Activated CD8-positive, alpha-beta T cell treated with anti-CD3 and anti-CD28 coated beads for 36 hours (primary cell): ENCODE results near the gene NPFFR2. TPM values are rescaled to one million over a fixed set of nuclear protein-coding genes. Genes with fewer than 3 reads are reported as not detected.

ENCODE experiments used
- ATAC-seq: fragments of 200-7000 bp; cut with Tn5 transposase; one replicate; pipeline ENCODE4 v1.10.0; 2021; ENCODE audit warnings: mild to moderate bottlenecking, moderate library complexity
- CTCF ChIA-PET: fragments of 350-600 bp; sonication (Branson Sonifier 250); formaldehyde crosslinking; loops from one replicate; lab custom pipeline; 2021; ENCODE audit warnings: antibody characterized with exemption; lab: Charles Lee
- POLR2A ChIA-PET: fragments of 350-600 bp; sonication (Branson Sonifier 250); formaldehyde crosslinking; loops from one replicate; lab custom pipeline; 2021; ENCODE audit warnings: antibody characterized with exemption; lab: Charles Lee
- DNase-seq: peaks from one replicate; pipeline ENCODE4 v3.0.0-alpha.2; 2020
- H3K27ac Mint-ChIP-seq: one replicate; pipeline ENCODE4 v1.8.0; 2021; ENCODE audit warnings: mild to moderate bottlenecking, mixed read lengths
- H3K27me3 Mint-ChIP-seq: one replicate; pipeline ENCODE4 v1.8.0; 2021; ENCODE audit warnings: mixed read lengths
- H3K36me3 Mint-ChIP-seq: one replicate; pipeline ENCODE4 v1.8.0; 2021; ENCODE audit warnings: low read depth, mixed read lengths
- H3K4me1 Mint-ChIP-seq: one replicate; pipeline ENCODE4 v1.8.0; 2021; ENCODE audit warnings: low read depth, mixed read lengths
- H3K4me3 Mint-ChIP-seq: one replicate; pipeline ENCODE4 v1.8.0; 2021; ENCODE audit warnings: mild to moderate bottlenecking, moderate library complexity, mixed read lengths
- H3K9me3 Mint-ChIP-seq: one replicate; pipeline ENCODE4 v1.8.0; 2021; ENCODE audit warnings: mixed read lengths
- CTCF ChIP-seq: fragments of 200-600 bp; IDR thresholded peaks from one replicate; pipeline ENCODE4 v1.8.0; 2022; ENCODE audit warnings: antibody characterized with exemption, mild to moderate bottlenecking
- intact Hi-C: fragments of 100-400 bp; cut with micrococcal nuclease; formaldehyde crosslinking; loops from one replicate; pipeline ENCODE4 v1.10.0; 2022
- total RNA-seq, 2 experiments: library from RNA; stranded (reverse); gene quantifications; one replicate each; pipeline ENCODE4 v1.2.3, GENCODE V29; 2021

Gene NPFFR2
- total RNA-seq, 2 experiments from 2014 or later, result not detected

GRCh38 chr4:72194453-72194852, 162.7 kb downstream of the NPFFR2 start:
- ChIA-PET POLR2A (no interaction called here), CTCF (no interaction called here)
- H3K27ac Mint-ChIP-seq, result no peak overlapping the region
- H3K27me3 Mint-ChIP-seq, result no peaks in the 10 kb centered on the region
- DNase-seq, result no peak
- intact Hi-C loops, result no loop called here
- no peaks in the 10 kb centered on the region for H3K36me3 Mint-ChIP-seq
- no peak for TF ChIP-seq CTCF
- no peak overlapping the region for H3K4me3 Mint-ChIP-seq
- H3K4me1 Mint-ChIP-seq, result no peaks in the 10 kb centered on the region
- ATAC-seq, result no peak
- H3K9me3 Mint-ChIP-seq, result no peaks in the 10 kb centered on the region

Other genes starting within 250 kb of the NPFFR2 start
- not detected for gene GC, start 247.9 kb upstream of the NPFFR2 start, total RNA-seq